ENCODE measurements around the gene TIMM21. TPM values are rescaled to one million over a fixed set of nuclear protein-coding genes. Genes with fewer than 3 reads are reported as not detected.
A peak's percentile ranks its signal among the peaks of the same experiment; 100 is the strongest.

TIMM21 gene, protein sequence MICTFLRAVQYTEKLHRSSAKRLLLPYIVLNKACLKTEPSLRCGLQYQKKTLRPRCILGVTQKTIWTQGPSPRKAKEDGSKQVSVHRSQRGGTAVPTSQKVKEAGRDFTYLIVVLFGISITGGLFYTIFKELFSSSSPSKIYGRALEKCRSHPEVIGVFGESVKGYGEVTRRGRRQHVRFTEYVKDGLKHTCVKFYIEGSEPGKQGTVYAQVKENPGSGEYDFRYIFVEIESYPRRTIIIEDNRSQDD
- polyA plus RNA-seq (2012; ENCODE audit: missing spikeins), result 49.0 TPM

GRCh38 chr18:74147779-74148542, at the start of gene TIMM21, which contains the start of gene FBXO15:
TSS of gene TIMM21 (plus strand) at chr18:74148523. CDS start at chr18:74148809, 286 bp downstream.
TSS of gene FBXO15 (minus strand) at chr18:74147834. CDS start at chr18:74147785, 49 bp downstream.
- FAIRE-seq, result peak; percentile 100

GRCh38 chr18:74108460-74108859, 39.9 kb upstream of the TIMM21 start:
- no peak for TF ChIP-seq TAF1 (IDR thresholded peaks at IDR 0.05; ENCODE audit: borderline replicate concordance, low read depth, low read length)
- no peak for FAIRE-seq
- DNase-seq (ENCODE audit: insufficient read length), result no peak

More at GRCh38 chr18:74147779-74148542, at the start of gene TIMM21, which contains the start of gene FBXO15:
- peak; percentile 76 for DNase-seq (ENCODE audit: insufficient read length)
- TF ChIP-seq TAF1 (IDR thresholded peaks at IDR 0.05; ENCODE audit: borderline replicate concordance, low read depth, low read length), result 0 out of 2 replicates have a peak, but pooled peaks have one; percentile 64
- TF ChIP-seq POLR2AphosphoS5 (IDR thresholded peaks at IDR 0.05; ENCODE audit: low read depth, low read length), result peak; percentile 78; the same call in 1 of the 2 replicates
- peak; percentile 73 for TF ChIP-seq POLR2A (IDR thresholded peaks at IDR 0.05; ENCODE audit: low read depth, low read length)

DNA sequence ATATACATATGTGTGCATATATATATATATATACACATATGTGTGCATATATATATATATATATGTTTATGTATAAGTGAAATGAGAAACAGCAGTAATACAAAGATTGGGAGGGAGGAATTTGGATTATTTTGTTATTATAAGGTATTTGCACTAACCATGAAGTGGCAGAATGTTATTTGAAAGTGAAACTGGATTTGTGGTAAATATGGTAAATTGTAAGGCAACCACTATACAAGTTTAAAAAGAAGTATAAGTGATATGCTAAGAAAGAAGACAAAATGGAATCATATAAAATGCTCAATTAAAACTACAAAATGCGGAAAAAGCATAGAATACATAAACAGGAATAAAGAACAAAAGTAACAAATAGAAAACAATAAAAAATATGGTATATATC, 38.2 kb upstream of the TIMM21 start:
- TF ChIP-seq POLR2AphosphoS5 (IDR thresholded peaks at IDR 0.05; ENCODE audit: low read depth, low read length) (no peak), POLR2A (IDR thresholded peaks at IDR 0.05; ENCODE audit: low read depth, low read length) (no peak), TAF1 (IDR thresholded peaks at IDR 0.05; ENCODE audit: borderline replicate concordance, low read depth, low read length) (no peak)
- FAIRE-seq (no peak), DNase-seq (ENCODE audit: insufficient read length) (no peak)

DNA sequence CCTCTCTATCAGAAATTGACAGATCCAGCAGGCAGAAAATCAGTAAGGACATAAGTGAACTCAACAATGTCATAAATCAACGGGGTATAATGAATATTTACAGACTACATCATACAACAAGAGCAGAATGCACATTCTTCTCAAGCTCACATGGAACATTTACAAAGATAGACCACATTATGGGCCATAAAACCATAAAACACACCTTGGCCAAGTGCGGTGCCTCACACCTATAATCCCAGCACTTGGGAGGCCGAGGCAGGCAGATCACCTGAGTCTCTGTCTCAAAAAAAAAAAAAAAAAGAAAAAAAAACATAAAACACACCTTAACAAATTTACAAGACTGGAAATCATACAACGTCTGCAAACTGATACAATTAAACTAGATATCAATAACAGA, 37.3 kb upstream of the TIMM21 start:
- TF ChIP-seq POLR2A (IDR thresholded peaks at IDR 0.05; ENCODE audit: low read depth, low read length), result no peak
- TF ChIP-seq TAF1 (IDR thresholded peaks at IDR 0.05; ENCODE audit: borderline replicate concordance, low read depth, low read length), result no peak
- TF ChIP-seq POLR2AphosphoS5 (IDR thresholded peaks at IDR 0.05; ENCODE audit: low read depth, low read length), result no peak
- no peak for DNase-seq (ENCODE audit: insufficient read length)
- no peak for FAIRE-seq

GRCh38 chr18:74113711-74114110, 34.6 kb upstream of the TIMM21 start:
- DNase-seq (ENCODE audit: insufficient read length) (no peak), FAIRE-seq (no peak)
- no peak for TF ChIP-seq POLR2A (IDR thresholded peaks at IDR 0.05; ENCODE audit: low read depth, low read length)
- TF ChIP-seq POLR2AphosphoS5 (IDR thresholded peaks at IDR 0.05; ENCODE audit: low read depth, low read length), result no peak
- TF ChIP-seq TAF1 (IDR thresholded peaks at IDR 0.05; ENCODE audit: borderline replicate concordance, low read depth, low read length), result no peak

GRCh38 chr18:74114116-74114515, 34.2 kb upstream of the TIMM21 start:
- FAIRE-seq (no peak), DNase-seq (ENCODE audit: insufficient read length) (no peak)
- no peak for TF ChIP-seq POLR2A (IDR thresholded peaks at IDR 0.05; ENCODE audit: low read depth, low read length)
- TF ChIP-seq POLR2AphosphoS5 (IDR thresholded peaks at IDR 0.05; ENCODE audit: low read depth, low read length), result no peak
- no peak for TF ChIP-seq TAF1 (IDR thresholded peaks at IDR 0.05; ENCODE audit: borderline replicate concordance, low read depth, low read length)

GRCh38 chr18:74115046-74115445, 33.3 kb upstream of the TIMM21 start:
- TF ChIP-seq POLR2A (IDR thresholded peaks at IDR 0.05; ENCODE audit: low read depth, low read length) (no peak), TAF1 (IDR thresholded peaks at IDR 0.05; ENCODE audit: borderline replicate concordance, low read depth, low read length) (no peak)
- FAIRE-seq, result no peak
- no peak for DNase-seq (ENCODE audit: insufficient read length)

GRCh38 chr18:74116633-74117554, 31.4 kb upstream of the TIMM21 start:
- DNase-seq (ENCODE audit: insufficient read length), result no peak
- no peak for FAIRE-seq
- no peak for TF ChIP-seq POLR2A (IDR thresholded peaks at IDR 0.05; ENCODE audit: low read depth, low read length)
- no peak for TF ChIP-seq TAF1 (IDR thresholded peaks at IDR 0.05; ENCODE audit: borderline replicate concordance, low read depth, low read length)
- no peak for TF ChIP-seq POLR2AphosphoS5 (IDR thresholded peaks at IDR 0.05; ENCODE audit: low read depth, low read length)

GRCh38 chr18:74123200-74123599, 25.1 kb upstream of the TIMM21 start:
- DNase-seq (ENCODE audit: insufficient read length), result no peak
- no peak for FAIRE-seq
- TF ChIP-seq POLR2A (IDR thresholded peaks at IDR 0.05; ENCODE audit: low read depth, low read length) (no peak), TAF1 (IDR thresholded peaks at IDR 0.05; ENCODE audit: borderline replicate concordance, low read depth, low read length) (no peak), POLR2AphosphoS5 (IDR thresholded peaks at IDR 0.05; ENCODE audit: low read depth, low read length) (no peak)

DNA sequence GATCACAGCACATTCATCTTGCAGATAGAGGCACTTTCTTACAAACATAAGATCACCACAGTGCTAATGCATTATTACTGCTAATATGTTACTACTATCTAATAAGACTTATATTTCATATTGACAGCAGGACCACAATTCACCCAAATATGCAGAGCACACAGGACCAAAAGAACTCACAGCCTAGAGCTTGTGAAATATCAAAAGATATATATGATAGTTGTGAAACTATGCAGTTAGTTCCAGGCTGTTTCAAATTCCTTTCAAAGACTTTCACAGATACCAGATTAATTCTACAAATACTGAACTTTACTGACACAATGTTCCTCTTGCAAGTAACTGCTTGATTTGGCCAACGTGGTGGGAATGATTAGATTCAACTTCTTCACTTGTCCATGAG, 23.7 kb upstream of the TIMM21 start:
- no peak for TF ChIP-seq POLR2AphosphoS5 (IDR thresholded peaks at IDR 0.05; ENCODE audit: low read depth, low read length)
- DNase-seq (ENCODE audit: insufficient read length) (no peak), FAIRE-seq (no peak)
